HepG2 (cell line): ENCODE measurements around the gene CALR. TPM values are rescaled to one million over a fixed set of nuclear protein-coding genes. Genes with fewer than 3 reads are reported as not detected.

Experiments
- AHDC1 ChIP-seq: sonication (generic); formaldehyde crosslinking; IDR thresholded peaks from 2 replicates; pipeline ENCODE4 v1.5.1; 2020; ENCODE audit warnings: mild to moderate bottlenecking, missing genetic modification reagents, borderline replicate concordance
- ATAD3A ChIP-seq: sonication (generic); formaldehyde crosslinking; IDR thresholded peaks from 2 replicates; pipeline ENCODE4 v1.4.0; 2020; ENCODE audit warnings: missing genetic modification reagents
- CEBPG ChIP-seq: IDR thresholded peaks from 2 replicates; pipeline ENCODE4 v1.6.1; 2016
- CREB1 ChIP-seq, 2 experiments: fragments of 450-650 bp in 1 of 2; IDR thresholded peaks; 2 replicates each; pipeline ENCODE4 v1.6.1; 2016 to 2017; ENCODE audit warnings: control low read depth in 1 of 2, mild to moderate bottlenecking in 1 of 2, missing compliant biosample characterization in 1 of 2, missing genetic modification characterization in 1 of 2
- ERF ChIP-seq: IDR thresholded peaks from 2 replicates; pipeline ENCODE4 v1.6.1; 2018; ENCODE audit warnings: missing biosample characterization, missing genetic modification reagents
- HNRNPH1 ChIP-seq: fragments of 200-400 bp; formaldehyde crosslinking; optimal IDR thresholded peaks from 2 replicates; pipeline ENCODE3; 2017; ENCODE audit warnings: mild to moderate bottlenecking, low read depth, low read length
- JARID2 ChIP-seq: sonication (generic); formaldehyde crosslinking; IDR thresholded peaks from 2 replicates; pipeline ENCODE4 v1.8.1; 2023; ENCODE audit warnings: missing genetic modification reagents, inconsistent platforms; ENCODE audit not compliant: insufficient replicate concordance
- JUND ChIP-seq: sonication (generic); formaldehyde crosslinking; IDR thresholded peaks from 2 replicates; pipeline ENCODE4 v1.8.0; 2022; ENCODE audit warnings: mild to moderate bottlenecking, missing genetic modification reagents
- PCBP2 ChIP-seq: fragments of 200-400 bp; formaldehyde crosslinking; optimal IDR thresholded peaks from 2 replicates; pipeline ENCODE3; 2018; ENCODE audit warnings: low read length, low read depth; ENCODE audit not compliant: poor library complexity, severe bottlenecking
- RBFOX2 ChIP-seq: fragments of 200-400 bp; formaldehyde crosslinking; IDR thresholded peaks from 2 replicates; pipeline ENCODE4 v1.6.1; 2017; ENCODE audit warnings: low read depth, mild to moderate bottlenecking, low read length
- RXRB ChIP-seq: IDR thresholded peaks from 2 replicates; pipeline ENCODE4 v1.6.1; 2016; ENCODE audit warnings: borderline replicate concordance, missing genetic modification reagents, missing compliant biosample characterization
- SAFB2 ChIP-seq: sonication (generic); formaldehyde crosslinking; IDR thresholded peaks from 2 replicates; pipeline ENCODE4 v1.5.1; 2020; ENCODE audit warnings: missing genetic modification reagents, low read depth, mild to moderate bottlenecking, borderline replicate concordance
- SYNCRIP ChIP-seq: fragments of 200-400 bp; formaldehyde crosslinking; IDR thresholded peaks from 2 replicates; pipeline ENCODE4 v1.6.1; 2018; ENCODE audit warnings: mild to moderate bottlenecking, low read depth, low read length; ENCODE audit not compliant: insufficient read depth
- TBX2 ChIP-seq: sonication (generic); formaldehyde crosslinking; IDR thresholded peaks from 2 replicates; pipeline ENCODE4 v1.5.0; 2020; ENCODE audit warnings: missing genetic modification reagents, mild to moderate bottlenecking, borderline replicate concordance
- TCF12 ChIP-seq, 2 experiments: fragments of 450-650 bp in 1 of 2; sonication (generic) in 1 of 2; formaldehyde crosslinking in 1 of 2; IDR thresholded peaks; 2 replicates each; pipeline versions ENCODE4 v1.6.1 to v1.8.0; 2017 to 2022; ENCODE audit warnings: antibody characterized with exemption in 1 of 2, mild to moderate bottlenecking in 1 of 2, missing genetic modification reagents in 1 of 2, moderate library complexity in 1 of 2
- YY1 ChIP-seq: IDR thresholded peaks from 2 replicates; pipeline ENCODE4 v1.6.1; 2011; ENCODE audit warnings: low read length, low read depth, moderate library complexity, mild to moderate bottlenecking; ENCODE audit not compliant: insufficient read depth, insufficient replicate concordance
- ZKSCAN8 ChIP-seq: IDR thresholded peaks from 2 replicates; pipeline ENCODE4 v1.6.1; 2016; ENCODE audit warnings: borderline replicate concordance, missing genetic modification reagents, missing compliant biosample characterization
- ZMYM3 ChIP-seq: sonication (generic); formaldehyde crosslinking; IDR thresholded peaks from 2 replicates; pipeline ENCODE4 v1.5.1; 2020; ENCODE audit warnings: mild to moderate bottlenecking, missing genetic modification reagents
- ZNF264 ChIP-seq: sonication (generic); formaldehyde crosslinking; IDR thresholded peaks from 2 replicates; pipeline ENCODE4 v1.4.0; 2020; ENCODE audit warnings: missing genetic modification reagents
- ZNF44 ChIP-seq: sonication (generic); formaldehyde crosslinking; IDR thresholded peaks from 2 replicates; pipeline ENCODE4 v1.5.1; 2020; ENCODE audit warnings: mild to moderate bottlenecking, missing genetic modification reagents
- ZNF558 ChIP-seq: sonication (generic); formaldehyde crosslinking; IDR thresholded peaks from 2 replicates; pipeline ENCODE4 v1.9.0; 2022; ENCODE audit warnings: mild to moderate bottlenecking, missing genetic modification reagents, borderline replicate concordance
- ZNF569 ChIP-seq: sonication (generic); formaldehyde crosslinking; IDR thresholded peaks from 2 replicates; pipeline ENCODE4 v1.5.0; 2020; ENCODE audit warnings: mild to moderate bottlenecking, missing genetic modification reagents, moderate library complexity, borderline replicate concordance
- ZNF713 ChIP-seq: sonication (generic); formaldehyde crosslinking; IDR thresholded peaks from 2 replicates; pipeline ENCODE4 v1.4.0; 2020; ENCODE audit warnings: mild to moderate bottlenecking, missing genetic modification reagents
- ZNF879 ChIP-seq: sonication (generic); formaldehyde crosslinking; IDR thresholded peaks from 2 replicates; pipeline ENCODE4 v1.8.1; 2023; ENCODE audit warnings: missing genetic modification reagents
- polyA plus RNA-seq, 8 experiments: library from polyadenylated mRNA; depleted of rRNA in 3 of 8; stranded (reverse) in 7 of 8; unstranded in 1 of 8; fragments of >200 nt; fragmentation: Illumina TruSeq in 4 of 8; extraction: Trizol in 4 of 8; gene quantifications; 2 replicates each; pipeline versions ENCODE4 v1.2.1 to v1.2.3, GENCODE V29; 2011 to 2016; ENCODE audit warnings: low read depth in 4 of 8, missing spikeins in 1 of 8, mixed read lengths in 1 of 8; ENCODE audit not compliant: insufficient read depth in 1 of 8
- total RNA-seq, 5 experiments: library from RNA; depleted of rRNA; stranded (reverse); fragments of >200 nt; fragmentation: Illumina TruSeq; extraction: Trizol; gene quantifications; 2 replicates each; pipeline ENCODE4 v1.2.3, GENCODE V29; 2016; ENCODE audit warnings: low read depth in 1 of 5
- TF ChIP-seq, protein P1 (sequence below): IDR thresholded peaks from 2 replicates; pipeline ENCODE4 v1.6.1; 2016

CALR gene
- total and polyA plus RNA-seq, 2 of the 13 experiments (the other 11 are each of a cell fraction or from before 2014, with no cell fraction given) = 898 to 934 TPM

DNA sequence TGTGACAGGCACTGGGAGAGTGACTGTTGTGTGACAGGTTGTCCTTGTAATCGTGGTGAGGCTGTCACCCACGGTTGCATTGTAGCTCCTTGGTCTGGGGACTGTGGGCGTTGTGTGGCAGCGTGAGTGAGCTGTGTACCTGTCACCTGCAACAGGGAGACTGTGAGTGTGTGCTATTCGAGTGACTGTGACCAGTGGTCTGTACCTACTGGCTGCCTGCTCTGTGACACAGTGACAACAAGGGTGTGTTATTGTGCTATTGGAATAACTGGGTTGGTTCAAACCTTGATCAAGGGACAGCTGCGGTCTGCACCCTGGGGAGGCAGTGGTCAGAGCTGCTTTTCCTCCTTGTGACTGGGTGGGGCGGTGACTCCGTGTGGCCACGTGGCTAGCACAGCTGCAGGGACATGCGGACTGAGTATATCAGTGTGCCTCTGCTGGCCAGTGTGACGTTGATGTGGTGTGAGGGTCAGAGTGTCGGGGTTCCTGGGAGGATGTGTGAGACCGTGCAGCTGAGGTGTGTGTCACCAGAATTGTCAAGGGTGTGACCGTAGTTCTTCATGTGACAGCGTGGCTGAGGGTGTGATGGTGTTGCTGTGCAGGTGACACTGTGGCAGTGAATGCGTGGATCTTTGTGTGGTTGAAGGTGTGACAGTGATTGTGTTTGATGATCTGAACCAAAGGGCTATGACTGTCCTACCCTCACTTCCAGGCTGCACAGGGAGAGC, 46.8 kb downstream of the CALR start (continued):
- TF ChIP-seq JUND (CRISPR knock-in tag) (no peak), ZKSCAN8 (CRISPR knock-in tag) (no peak), ERF (CRISPR knock-in tag) (peak; percentile 30; the same call in 1 of the 2 replicates), ATAD3A (CRISPR knock-in tag) (no peak), YY1 (no peak), HNRNPH1 (no peak), CREB1 (IDR thresholded peaks at IDR 0.05) (peak; percentile 81), CREB1 (CRISPR knock-in tag; IDR thresholded peaks at IDR 0.05) (no peak), TCF12 (IDR thresholded peaks at IDR 0.05) (no peak), TCF12 (CRISPR knock-in tag; IDR thresholded peaks at IDR 0.05) (no peak), ZNF264 (CRISPR knock-in tag) (no peak), ZNF713 (CRISPR knock-in tag) (peak; percentile 69; the same call in 1 of the 2 replicates), SYNCRIP (no peak), CEBPG (CRISPR knock-in tag) (no peak), ZNF44 (no peak), JARID2 (CRISPR knock-in tag) (no peak), PCBP2 (no peak), SAFB2 (CRISPR knock-in tag) (peak; percentile 66), RXRB (CRISPR knock-in tag) (peak; percentile 49; the same call in 1 of the 2 replicates), ZMYM3 (CRISPR knock-in tag) (no peak; the same call in 1 of the 2 replicates), ZNF879 (no peak), ZNF569 (no peak), TBX2 (CRISPR knock-in tag) (peak; percentile 29; the same call in 1 of the 2 replicates), RBFOX2 (no peak), AHDC1 (CRISPR knock-in tag) (no peak), ZNF558 (no peak)
- TF ChIP-seq, protein P1, sequence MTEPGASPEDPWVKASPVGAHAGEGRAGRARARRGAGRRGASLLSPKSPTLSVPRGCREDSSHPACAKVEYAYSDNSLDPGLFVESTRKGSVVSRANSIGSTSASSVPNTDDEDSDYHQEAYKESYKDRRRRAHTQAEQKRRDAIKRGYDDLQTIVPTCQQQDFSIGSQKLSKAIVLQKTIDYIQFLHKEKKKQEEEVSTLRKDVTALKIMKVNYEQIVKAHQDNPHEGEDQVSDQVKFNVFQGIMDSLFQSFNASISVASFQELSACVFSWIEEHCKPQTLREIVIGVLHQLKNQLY (CRISPR knock-in tag) = peak; percentile 55; the same call in 1 of the 2 replicates
